Measurements from ENCODE around the gene RASA3. TPM values are rescaled to one million over a fixed set of nuclear protein-coding genes. Genes with fewer than 3 reads are reported as not detected.
A peak's percentile ranks its signal among the peaks of the same experiment; 100 is the strongest.

The RASA3 gene
- total and polyA plus RNA-seq, 7 donors, result 4.2 to 22.4 (median 16.9) TPM

DNA sequence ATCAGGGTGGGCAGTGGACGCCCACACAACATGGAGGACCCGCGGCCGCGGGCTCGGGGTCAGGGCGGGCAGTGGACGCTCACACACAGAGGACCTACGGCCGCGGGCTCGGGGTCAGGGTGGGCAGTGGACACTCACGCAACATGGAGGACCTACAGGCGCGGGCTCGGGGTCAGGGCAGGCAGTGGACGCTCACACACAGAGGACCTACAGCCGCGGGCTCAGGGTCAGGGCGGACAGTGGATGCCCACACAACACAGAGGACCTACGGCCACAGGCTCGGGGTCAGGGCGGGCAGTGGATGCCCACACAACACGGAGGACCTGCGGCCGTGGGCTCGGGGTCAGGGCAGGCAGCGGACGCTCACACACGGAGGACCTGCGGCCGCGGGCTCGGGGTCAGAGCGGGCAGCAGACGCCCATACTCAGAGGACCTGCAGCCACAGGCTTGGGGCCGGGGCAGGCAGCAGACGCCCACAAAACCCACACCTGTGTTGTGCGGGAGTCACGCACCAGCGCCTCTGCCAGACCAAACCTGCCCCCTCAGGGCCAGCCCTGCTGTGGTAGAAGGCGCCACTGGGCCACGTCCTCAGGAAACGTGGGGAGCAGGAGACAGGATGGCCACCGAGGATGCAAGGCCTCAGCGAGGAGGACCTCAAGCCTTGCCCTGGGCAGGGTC lies 131.0 kb downstream of the RASA3 start:
- intact Hi-C loops (cut with DNase I), result no loop called here
- Histone ChIP-seq H3K4me1 (peaks cover 0 to 10% (median 0%) of the 10 kb centered on the region in 4 donors), H3K27ac (no peak overlapping the region), H3K27me3 (no peaks in the 10 kb centered on the region), H3K36me3 (peaks cover 0 to 28% (median 3%) of the 10 kb centered on the region in 4 donors), H3K4me3 (no peak overlapping the region), H3K9me3 (no peaks in the 10 kb centered on the region)
- DNase-seq, result no peak
- TF ChIP-seq, protein P1, sequence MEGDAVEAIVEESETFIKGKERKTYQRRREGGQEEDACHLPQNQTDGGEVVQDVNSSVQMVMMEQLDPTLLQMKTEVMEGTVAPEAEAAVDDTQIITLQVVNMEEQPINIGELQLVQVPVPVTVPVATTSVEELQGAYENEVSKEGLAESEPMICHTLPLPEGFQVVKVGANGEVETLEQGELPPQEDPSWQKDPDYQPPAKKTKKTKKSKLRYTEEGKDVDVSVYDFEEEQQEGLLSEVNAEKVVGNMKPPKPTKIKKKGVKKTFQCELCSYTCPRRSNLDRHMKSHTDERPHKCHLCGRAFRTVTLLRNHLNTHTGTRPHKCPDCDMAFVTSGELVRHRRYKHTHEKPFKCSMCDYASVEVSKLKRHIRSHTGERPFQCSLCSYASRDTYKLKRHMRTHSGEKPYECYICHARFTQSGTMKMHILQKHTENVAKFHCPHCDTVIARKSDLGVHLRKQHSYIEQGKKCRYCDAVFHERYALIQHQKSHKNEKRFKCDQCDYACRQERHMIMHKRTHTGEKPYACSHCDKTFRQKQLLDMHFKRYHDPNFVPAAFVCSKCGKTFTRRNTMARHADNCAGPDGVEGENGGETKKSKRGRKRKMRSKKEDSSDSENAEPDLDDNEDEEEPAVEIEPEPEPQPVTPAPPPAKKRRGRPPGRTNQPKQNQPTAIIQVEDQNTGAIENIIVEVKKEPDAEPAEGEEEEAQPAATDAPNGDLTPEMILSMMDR (IDR thresholded peaks at IDR 0.05), result no peak
- TF ChIP-seq POLR2AphosphoS5 (IDR thresholded peaks at IDR 0.05) (no peak), POLR2A (IDR thresholded peaks at IDR 0.05) (no peak), EP300 (IDR thresholded peaks at IDR 0.05) (no peak)
- WGBS, 2 donors, result 93 to 94% methylated on average over 46 of the region's 46 CpGs

DNA sequence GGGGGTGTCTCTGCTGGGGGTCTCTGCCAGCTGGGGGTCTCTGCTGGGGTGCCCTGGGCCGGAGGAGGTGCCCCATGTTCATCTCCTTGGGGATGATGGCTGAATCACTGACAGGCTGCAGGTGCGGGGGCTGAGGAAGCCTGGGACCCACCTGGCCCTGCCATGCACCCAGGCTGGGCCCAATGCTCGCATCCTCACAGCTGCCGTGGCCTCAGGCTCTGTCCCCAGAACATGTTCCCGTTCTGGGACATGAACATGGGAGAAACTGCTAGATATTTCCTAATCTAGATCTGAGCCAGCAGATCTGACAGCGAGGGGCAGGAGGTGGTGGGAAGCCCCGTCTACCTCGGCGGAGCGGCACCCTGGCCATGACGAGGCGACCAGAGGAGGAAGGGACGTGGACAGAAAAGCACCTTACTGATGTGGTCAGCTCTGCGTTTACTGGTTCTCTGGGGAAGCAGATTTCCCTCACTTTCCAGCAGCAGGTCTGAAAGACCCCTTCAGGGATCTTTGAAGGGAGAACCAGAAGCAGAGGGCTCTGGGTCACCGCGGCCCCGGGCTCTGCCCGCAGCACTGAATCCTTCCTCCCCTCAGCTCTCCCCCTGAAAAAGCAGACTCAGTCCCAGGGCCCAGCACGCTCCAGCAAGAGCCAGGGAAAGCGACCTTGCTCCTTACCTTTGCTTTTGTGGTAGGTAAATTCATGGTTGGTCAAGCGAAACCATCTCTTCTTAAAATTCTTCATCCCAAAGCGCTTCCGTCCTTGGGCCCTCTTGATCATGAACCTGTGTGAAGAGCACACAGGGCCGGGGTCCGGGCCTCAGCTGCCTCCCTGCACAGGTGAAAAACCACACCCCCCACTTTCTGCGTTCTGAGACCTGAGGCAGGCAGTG lies 132.0 kb downstream of the RASA3 start:
- peaks cover 0 to 10% (median 0%) of the 10 kb centered on the region in 4 donors for H3K4me1 ChIP-seq
- no peaks in the 10 kb centered on the region for H3K27me3 ChIP-seq
- TF ChIP-seq POLR2AphosphoS5 (IDR thresholded peaks at IDR 0.05) (no peak), EP300 (IDR thresholded peaks at IDR 0.05) (no peak), POLR2A (IDR thresholded peaks at IDR 0.05) (no peak)
- TF ChIP-seq, protein P1 (IDR thresholded peaks at IDR 0.05), result no peak
- intact Hi-C loops (cut with DNase I), result no loop called here
- no peak for DNase-seq
- H3K27ac ChIP-seq, result no peak overlapping the region
- 95 to 96% methylated on average over 26 of the region's 26 CpGs for WGBS, 2 donors
- peaks cover 0 to 35% (median 8%) of the 10 kb centered on the region in 4 donors for H3K36me3 ChIP-seq
- H3K9me3 ChIP-seq, result no peaks in the 10 kb centered on the region
- no peak overlapping the region for H3K4me3 ChIP-seq

DNA sequence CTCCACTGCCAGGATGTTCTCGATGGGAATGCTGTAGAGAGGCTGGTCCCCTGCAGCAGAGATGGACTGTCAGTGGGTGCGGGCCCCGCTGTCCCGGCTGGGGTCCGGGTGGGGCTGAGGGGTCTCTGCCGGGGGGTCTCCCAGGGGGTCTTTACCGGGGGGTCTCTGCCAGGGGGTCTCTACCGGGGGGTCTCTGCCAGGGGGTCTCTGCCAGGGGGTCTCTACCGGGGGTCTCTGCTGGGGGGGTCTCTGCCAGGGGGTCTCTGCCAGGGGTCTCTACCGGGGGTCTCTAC lies 132.9 kb downstream of the RASA3 start:
- H3K4me3 ChIP-seq, result no peak overlapping the region
- TF ChIP-seq POLR2A (IDR thresholded peaks at IDR 0.05), result no peak
- TF ChIP-seq, protein P1 (IDR thresholded peaks at IDR 0.05), result no peak
- no peak for TF ChIP-seq POLR2AphosphoS5 (IDR thresholded peaks at IDR 0.05)
- TF ChIP-seq EP300 (IDR thresholded peaks at IDR 0.05), result no peak
- no peak for DNase-seq
- H3K36me3 ChIP-seq, result peaks cover 3 to 44% (median 12%) of the 10 kb centered on the region in 4 donors
- intact Hi-C loops (cut with DNase I), result no loop called here
- H3K4me1 ChIP-seq, result peaks cover 0 to 10% (median 0%) of the 10 kb centered on the region in 4 donors
- H3K27me3 ChIP-seq, result no peaks in the 10 kb centered on the region
- 82 to 90% methylated on average over 10 of the region's 10 CpGs for WGBS, 2 donors
- H3K27ac ChIP-seq, result no peak overlapping the region
- H3K9me3 ChIP-seq, result no peaks in the 10 kb centered on the region

DNA sequence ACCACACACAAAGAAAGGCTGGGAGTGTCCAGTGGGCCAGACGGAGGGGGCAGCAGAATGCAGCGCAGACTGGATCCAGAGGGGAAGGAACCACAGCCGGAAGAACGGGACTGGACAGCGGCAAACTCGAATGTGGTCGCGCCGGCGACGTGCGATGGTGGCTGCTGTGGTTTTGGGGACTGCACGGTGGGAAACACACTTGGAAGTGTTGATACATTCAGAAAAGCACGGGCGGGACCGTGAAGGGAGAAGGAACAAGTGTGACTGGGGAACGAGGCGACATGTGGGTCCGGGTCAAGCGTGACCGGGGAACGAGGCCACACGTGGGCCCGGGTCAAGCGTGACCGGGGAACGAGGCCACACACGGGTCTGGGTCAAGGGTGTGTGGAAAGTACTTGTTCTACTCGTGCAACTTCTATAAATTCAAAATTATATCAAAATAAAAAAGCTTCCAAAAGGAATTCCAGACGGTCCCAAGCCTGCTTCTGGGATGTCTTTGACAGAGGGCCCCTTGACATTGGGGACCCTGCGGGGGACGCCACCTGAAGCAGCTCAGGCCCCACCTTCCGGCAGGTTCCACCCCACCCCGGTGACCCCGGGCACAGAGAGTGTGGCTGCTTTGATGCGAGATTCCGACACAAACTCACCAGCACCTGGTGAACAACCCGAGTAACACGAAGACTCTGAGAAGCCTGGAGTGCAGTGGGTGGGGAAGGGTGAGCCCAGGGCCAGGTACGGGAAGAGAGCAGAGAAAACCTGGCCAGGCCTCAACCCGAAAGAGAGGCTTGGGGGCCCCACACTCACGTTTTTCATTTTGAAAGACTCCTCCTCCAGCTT lies 133.4 kb downstream of the RASA3 start:
- Histone ChIP-seq H3K27me3 (no peaks in the 10 kb centered on the region), H3K27ac (peak overlapping the region in 1 of 4 donors; percentile 49), H3K4me1 (peaks cover 0 to 10% (median 0%) of the 10 kb centered on the region in 4 donors), H3K9me3 (no peaks in the 10 kb centered on the region), H3K4me3 (no peak overlapping the region), H3K36me3 (peaks cover 3 to 47% (median 12%) of the 10 kb centered on the region in 4 donors)
- intact Hi-C loops (cut with DNase I), result no loop called here
- TF ChIP-seq EP300 (IDR thresholded peaks at IDR 0.05) (no peak), POLR2A (IDR thresholded peaks at IDR 0.05) (no peak), POLR2AphosphoS5 (IDR thresholded peaks at IDR 0.05) (no peak)
- TF ChIP-seq, protein P1 (IDR thresholded peaks at IDR 0.05), result no peak
- WGBS, 2 donors, result 86 to 88% methylated on average over 42 of the region's 42 CpGs
- no peak for DNase-seq

Data from sigmoid colon (tissue), 7 donors.